Stimulated activated naive CD4-positive, alpha-beta T cell (primary cell): Measurements from ENCODE around the gene SLC29A1.

Experiments
- DNase-seq, 6 experiments: peaks; one replicate each; lab custom pipeline; 2025; lab: John Stamatoyannopoulos, UW

SLC29A1 gene

DNA sequence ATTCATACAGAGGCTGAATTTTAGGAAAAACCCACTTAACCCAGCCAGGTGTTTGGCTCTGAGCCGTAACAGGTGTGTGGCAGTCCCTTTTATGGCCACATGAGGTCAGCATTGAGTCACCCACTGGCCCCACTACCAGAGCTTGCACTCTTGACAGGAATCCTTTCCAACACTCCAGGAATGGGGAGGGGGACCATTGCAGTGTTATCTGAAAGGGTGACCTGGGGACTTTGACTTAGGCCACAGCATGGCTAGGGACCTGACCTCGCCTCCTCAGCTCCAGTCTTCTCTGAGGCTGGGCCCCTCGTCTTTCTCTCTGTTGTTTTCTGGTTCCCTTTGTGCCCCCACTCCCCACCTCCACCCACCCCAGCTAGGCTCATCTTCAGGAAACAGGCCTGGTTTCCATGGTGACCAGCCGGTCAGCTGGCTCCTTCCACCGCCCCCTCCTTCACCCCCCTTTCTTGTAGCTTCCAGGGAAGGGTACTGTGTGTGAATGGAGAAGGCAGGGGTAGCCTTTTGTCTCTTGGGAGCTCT lies 44.8 kb downstream of the SLC29A1 start:
- DNase-seq = peak; percentile 22 to 68 (median 52)

DNA sequence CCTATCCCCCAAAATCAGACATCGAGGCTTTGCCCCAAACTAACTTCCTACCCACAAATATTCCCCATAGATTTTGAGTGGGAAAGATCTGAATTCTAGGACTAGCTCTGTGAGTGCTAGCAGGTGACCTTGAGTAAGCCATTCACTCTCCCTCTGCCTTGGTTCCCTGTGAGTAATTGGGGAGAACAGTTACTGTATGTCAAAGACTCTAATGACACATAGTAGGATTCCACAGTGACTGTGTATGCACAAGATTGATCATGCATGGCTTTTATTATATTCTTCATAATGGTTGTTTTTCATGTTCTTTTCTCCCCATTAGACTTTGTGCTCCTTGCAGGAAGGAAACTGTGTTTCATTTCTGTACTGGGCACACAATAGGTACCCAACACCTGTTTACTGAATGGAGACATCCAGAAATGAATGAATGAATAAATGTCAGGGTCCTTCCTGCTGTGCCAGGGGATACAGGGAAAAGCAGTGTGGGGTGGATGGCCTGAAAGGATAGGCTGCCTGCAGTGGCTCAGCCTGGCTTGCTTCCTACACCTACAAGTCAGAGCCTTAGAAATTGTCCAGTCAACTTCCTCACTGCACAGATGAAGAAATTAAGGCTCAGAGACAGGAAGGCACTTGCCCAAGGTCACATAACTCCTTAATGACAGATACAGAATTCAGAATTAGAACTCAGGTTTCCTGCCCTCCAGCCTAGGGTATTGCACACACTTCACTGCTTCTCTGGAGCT lies 46.0 kb downstream of the SLC29A1 start:
- peak in 1 of 6 experiments; percentile 20 for DNase-seq

DNA sequence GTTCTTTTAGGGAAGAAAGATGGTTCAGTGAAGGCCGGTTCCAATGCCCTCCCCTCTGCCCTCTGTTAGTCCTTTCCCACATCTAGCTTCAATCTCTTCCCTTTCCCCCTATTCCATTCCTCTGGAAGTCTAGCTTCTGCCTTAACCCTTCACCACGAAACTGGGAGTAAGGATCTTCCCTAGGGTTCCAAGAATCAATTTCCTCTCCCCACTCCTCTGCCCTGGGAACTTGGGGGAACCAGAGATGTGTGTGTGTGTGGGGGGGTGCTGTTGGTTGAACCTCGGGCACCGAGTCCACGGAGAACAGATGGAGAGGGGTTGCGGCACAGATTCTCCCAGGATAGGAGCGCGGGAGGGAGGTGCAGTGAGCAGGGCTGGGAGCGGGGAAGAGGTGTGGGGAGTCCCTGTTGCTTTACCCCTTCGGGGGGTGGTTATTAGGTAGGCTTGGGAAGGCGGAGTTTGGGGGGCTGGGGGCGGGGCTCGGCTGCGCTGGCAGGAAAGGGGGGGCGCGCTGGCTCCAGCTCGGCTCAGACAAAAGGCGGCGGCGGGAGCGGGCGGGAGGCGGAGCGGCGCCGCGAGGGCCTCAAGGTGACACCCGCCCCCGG lies 46.6 kb downstream of the SLC29A1 start, which contains the start of gene TMEM151B:
Gene TMEM151B (plus strand): TSS at position 530 of the 605 bp plus-strand sequence. CDS start 293 bp downstream, outside the sequence.
- DNase-seq = peak in 1 of 6 experiments; percentile 26

GRCh38 chr6:44270526-44271405 lies 47.4 kb downstream of the SLC29A1 start:
- DNase-seq = peak in 4 of 6 experiments; percentile 13 to 28 (median 15)

DNA sequence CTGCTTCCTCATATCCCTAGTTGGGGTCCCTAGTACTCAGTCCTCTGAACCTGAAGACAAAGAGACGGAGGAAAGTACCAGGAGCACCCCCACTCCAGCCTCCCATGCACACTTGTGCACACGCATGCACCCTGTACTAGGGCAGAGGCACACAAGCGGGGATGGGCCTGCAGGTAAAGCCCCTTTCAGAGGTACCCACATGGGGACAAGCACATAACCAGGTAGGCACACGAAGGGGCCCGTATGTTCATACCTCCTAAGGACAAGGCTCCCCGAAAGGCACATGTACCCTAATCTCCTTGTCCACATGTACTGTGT lies 48.0 kb downstream of the SLC29A1 start:
- no peak for DNase-seq

- DNase-seq = no peak
Observed at GRCh38 chr6:44271914-44272313, 48.5 kb downstream of the SLC29A1 start.

GRCh38 chr6:44272529-44272928 lies 49.1 kb downstream of the SLC29A1 start:
- DNase-seq = no peak

GRCh38 chr6:44272999-44273566 lies 49.7 kb downstream of the SLC29A1 start:
- DNase-seq = no peak

DNA sequence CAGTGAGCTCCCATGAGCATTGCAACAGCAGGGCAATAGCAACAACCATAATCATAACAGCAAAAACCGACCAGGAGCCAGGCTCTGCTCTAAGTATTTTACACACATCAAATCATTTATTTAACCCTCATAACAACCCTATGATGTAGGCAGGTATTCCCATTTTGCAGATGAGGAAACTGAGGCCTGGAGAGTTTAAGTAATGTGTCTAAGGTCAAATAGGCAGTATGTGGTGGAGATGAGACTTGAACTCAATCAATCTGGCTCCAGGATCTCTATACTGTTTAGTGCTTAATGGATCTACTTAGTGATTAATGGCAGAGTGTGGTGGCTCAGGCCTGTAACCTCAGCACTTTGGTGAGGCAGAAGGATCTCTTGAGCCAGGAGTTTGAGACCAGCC lies 50.2 kb downstream of the SLC29A1 start:
- DNase-seq = no peak

DNA sequence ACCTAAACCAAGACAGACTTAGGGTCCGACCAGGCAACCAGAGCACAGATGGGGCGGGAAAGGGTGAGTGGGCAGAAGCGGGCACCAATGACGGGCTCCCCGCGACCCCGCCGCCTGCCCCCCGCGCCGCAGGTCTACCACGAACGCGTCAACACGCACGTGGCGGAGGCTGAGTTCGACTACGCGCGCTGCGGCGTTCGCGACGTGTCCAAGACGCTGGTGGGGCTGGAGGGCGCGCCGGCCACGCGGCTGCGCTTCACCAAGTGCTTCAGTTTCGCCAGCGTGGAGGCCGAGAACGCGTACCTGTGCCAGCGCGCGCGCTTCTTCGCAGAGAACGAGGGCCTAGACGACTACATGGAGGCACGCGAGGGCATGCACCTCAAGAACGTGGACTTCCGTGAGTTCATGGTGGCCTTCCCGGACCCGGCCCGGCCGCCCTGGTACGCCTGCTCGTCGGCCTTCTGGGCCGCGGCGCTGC lies 51.9 kb downstream of the SLC29A1 start:
- no peak for DNase-seq

- peak in 1 of 6 experiments; percentile 15 for DNase-seq
Observed at GRCh38 chr6:44275749-44276648, 52.6 kb downstream of the SLC29A1 start.

DNA sequence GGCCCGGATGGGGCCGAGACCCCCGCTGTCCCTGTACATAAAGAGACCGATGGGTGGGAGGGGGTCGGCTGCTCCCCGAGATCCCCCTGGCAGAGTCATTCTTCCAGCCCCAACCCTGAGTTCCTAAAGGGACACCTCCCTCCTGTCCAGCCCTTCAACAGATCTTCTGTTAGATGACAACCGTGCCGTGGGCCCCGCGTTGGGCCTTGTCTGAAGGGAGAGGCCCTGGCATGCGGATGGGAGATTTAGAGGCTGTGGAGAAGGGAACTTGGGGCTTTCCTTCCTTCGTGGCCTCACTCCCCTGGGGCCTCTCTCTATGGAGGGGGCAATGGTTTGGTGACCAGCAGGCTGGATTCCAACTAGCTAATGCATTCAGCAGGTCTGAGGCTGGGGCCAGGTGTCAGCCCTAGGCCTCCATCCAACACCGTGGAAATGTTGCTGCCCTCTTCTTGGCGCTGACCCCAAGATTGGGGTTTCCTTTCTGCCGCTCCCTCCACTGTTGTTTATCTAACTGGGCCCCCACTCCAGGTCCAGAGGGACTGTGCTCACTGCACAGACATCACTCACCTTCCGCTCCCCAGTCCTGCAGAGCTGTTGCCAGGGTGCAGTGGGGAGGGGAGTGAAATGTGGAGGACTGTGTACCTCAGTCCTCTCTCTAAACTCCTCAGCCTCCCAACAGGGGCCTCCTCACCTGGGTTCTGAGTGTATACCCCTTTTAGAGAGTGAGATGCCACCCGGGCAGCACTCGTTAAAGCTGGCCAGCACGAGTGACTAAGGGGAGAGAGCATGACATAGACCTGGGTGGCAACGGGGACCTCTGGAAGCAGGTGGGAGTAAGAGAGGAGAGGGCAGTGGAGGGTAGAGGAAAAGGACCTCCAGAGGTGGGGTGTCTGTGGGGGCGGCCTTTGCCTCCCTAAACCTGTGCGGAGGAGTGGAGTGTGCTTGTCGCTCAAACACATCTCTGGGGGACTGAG lies 53.6 kb downstream of the SLC29A1 start:
- DNase-seq = no peak

DNA sequence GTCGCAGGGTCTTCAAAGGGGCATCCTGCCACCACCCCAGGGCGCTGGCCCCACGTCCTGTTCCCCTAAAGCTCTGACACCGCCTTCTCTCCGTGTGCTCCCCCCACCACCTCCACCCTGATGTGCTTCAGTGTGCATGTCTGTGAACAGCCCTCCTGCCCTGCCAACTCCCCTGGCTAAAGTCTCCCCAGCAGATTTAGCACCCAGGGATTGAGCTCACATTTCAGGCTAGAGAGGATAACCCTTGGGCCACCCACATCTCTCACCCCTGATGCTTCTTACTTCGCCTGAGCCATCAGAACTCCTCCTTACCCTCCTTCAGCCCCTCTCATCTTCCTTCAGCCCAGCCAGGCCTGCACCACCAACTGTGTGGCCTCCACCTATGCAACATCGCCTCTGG lies 54.4 kb downstream of the SLC29A1 start:
- DNase-seq = no peak

DNA sequence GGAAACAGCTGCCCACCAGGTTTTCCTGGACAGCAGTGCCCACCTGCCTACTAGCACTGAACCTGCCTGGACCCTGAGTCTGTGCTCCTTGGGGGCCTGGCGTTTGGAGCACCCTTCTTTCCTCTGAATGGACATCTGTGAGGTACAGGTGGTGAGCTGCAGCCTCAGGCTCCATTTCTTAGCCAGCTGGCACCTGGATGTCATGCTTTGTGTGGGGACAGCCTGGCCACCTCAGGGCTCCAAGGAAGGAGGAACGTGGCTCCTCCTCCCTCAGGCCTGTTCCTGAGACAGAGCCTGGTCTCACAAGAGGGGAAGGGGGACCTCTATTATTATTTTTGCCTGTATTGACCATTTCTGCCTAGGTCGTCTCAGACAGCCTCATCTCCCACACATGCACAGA lies 54.9 kb downstream of the SLC29A1 start:
- no peak for DNase-seq

GRCh38 chr6:44278774-44279697 lies 55.6 kb downstream of the SLC29A1 start:
- no peak for DNase-seq
